ENCODE data around the gene ARHGAP26.

- TF ChIP-seq CTCF (IDR thresholded peaks at IDR 0.05; ENCODE audit: low read depth, low read length, poor library complexity, severe bottlenecking): no peak
- no peak for TF ChIP-seq EZH2phosphoT487 (IDR thresholded peaks at IDR 0.05; ENCODE audit: borderline replicate concordance, low read length)
These were observed 7.7 kb downstream of the ARHGAP26 start for GRCh38 chr5:142777850-142778249.

All from DOHH2 (cell line).